Measurements from ENCODE around the gene ELF3. TPM values are rescaled to one million over a fixed set of nuclear protein-coding genes. Genes with fewer than 3 reads are reported as not detected.

The ELF3 gene
- total and polyA plus RNA-seq, 2 of the 13 experiments (the other 11 are each of a cell fraction or from before 2014, with no cell fraction given): 11.5 to 55.1 TPM

DNA sequence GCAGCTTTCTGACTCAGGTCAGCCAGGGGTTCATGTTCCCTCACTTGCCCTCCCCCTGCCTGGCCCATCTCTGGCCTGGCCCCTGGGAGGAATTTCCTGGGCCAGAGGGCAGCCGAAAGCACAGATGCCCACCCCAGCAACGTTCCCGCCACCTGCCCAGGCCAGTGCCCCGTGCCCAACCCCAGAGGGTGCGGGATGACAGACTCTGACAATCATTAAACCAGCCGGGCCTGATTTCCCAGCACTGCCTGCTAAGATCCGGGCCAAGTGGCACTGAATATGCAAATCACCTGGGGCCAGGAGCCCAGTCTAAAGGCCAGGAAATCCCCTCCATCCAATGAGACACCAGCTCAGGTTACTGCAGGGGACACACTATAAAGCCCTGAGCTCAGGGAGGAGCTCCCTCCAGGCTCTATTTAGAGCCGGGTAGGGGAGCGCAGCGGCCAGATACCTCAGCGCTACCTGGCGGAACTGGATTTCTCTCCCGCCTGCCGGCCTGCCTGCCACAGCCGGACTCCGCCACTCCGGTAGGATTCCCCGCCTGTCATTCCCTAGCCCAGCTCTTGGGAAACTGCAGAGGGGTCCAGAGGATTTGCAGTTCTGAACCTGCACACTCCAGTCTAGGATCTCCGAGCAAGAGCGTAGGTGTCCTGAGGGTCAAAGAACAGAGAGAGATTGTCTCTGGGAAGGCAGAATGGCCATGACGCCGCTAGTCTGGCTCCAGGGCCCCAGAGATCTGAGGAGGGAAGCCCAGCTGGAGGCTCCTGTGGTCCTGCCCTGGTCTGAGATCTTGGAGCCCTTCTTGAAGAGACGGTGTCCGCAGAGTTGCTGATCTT lies at the start of gene ELF3 (continued):
- TF ChIP-seq CENPX (CRISPR knock-in tag; IDR thresholded peaks at IDR 0.05) (no peak), TBP (CRISPR knock-in tag; IDR thresholded peaks at IDR 0.05) (no peak), ZBTB7B (CRISPR knock-in tag; IDR thresholded peaks at IDR 0.05) (no peak; the same call in 1 of the 2 replicates), ZNF773 (CRISPR knock-in tag; IDR thresholded peaks at IDR 0.05; ENCODE audit: borderline replicate concordance) (no peak), ZNF530 (CRISPR knock-in tag; IDR thresholded peaks at IDR 0.05; ENCODE audit: low read depth) (no peak), RFX5 (IDR thresholded peaks at IDR 0.05; ENCODE audit: low read depth, low read length) (no peak; the same call in 1 of the 2 replicates), MEIS2 (CRISPR knock-in tag; IDR thresholded peaks at IDR 0.05) (no peak), ZNF761 (CRISPR knock-in tag; conservative IDR thresholded peaks at IDR 0.05) (no peak), ZNF850 (CRISPR knock-in tag; conservative IDR thresholded peaks at IDR 0.05) (no peak; the same call in 1 of the 2 replicates), ELF4 (CRISPR knock-in tag; IDR thresholded peaks at IDR 0.05; ENCODE audit: borderline replicate concordance) (no peak), KDM5B (CRISPR knock-in tag; IDR thresholded peaks at IDR 0.05; ENCODE audit: borderline replicate concordance) (peak; percentile 74; the same call in 1 of the 2 replicates), KAT8 (CRISPR knock-in tag; IDR thresholded peaks at IDR 0.05) (peak; percentile 84), HDAC1 (CRISPR knock-in tag; IDR thresholded peaks at IDR 0.05) (peak; percentile 54), ZFX (CRISPR knock-in tag; IDR thresholded peaks at IDR 0.05; ENCODE audit: low read depth) (peak; percentile 82), RAD21 (CRISPR knock-in tag; IDR thresholded peaks at IDR 0.05) (no peak; the same call in 1 of the 2 replicates), ZNF30 (CRISPR knock-in tag; IDR thresholded peaks at IDR 0.05) (no peak), PTBP1 (IDR thresholded peaks at IDR 0.05; ENCODE audit: low read depth, low read length, poor library complexity, severe bottlenecking) (no peak)
- TF ChIP-seq, protein P1, sequence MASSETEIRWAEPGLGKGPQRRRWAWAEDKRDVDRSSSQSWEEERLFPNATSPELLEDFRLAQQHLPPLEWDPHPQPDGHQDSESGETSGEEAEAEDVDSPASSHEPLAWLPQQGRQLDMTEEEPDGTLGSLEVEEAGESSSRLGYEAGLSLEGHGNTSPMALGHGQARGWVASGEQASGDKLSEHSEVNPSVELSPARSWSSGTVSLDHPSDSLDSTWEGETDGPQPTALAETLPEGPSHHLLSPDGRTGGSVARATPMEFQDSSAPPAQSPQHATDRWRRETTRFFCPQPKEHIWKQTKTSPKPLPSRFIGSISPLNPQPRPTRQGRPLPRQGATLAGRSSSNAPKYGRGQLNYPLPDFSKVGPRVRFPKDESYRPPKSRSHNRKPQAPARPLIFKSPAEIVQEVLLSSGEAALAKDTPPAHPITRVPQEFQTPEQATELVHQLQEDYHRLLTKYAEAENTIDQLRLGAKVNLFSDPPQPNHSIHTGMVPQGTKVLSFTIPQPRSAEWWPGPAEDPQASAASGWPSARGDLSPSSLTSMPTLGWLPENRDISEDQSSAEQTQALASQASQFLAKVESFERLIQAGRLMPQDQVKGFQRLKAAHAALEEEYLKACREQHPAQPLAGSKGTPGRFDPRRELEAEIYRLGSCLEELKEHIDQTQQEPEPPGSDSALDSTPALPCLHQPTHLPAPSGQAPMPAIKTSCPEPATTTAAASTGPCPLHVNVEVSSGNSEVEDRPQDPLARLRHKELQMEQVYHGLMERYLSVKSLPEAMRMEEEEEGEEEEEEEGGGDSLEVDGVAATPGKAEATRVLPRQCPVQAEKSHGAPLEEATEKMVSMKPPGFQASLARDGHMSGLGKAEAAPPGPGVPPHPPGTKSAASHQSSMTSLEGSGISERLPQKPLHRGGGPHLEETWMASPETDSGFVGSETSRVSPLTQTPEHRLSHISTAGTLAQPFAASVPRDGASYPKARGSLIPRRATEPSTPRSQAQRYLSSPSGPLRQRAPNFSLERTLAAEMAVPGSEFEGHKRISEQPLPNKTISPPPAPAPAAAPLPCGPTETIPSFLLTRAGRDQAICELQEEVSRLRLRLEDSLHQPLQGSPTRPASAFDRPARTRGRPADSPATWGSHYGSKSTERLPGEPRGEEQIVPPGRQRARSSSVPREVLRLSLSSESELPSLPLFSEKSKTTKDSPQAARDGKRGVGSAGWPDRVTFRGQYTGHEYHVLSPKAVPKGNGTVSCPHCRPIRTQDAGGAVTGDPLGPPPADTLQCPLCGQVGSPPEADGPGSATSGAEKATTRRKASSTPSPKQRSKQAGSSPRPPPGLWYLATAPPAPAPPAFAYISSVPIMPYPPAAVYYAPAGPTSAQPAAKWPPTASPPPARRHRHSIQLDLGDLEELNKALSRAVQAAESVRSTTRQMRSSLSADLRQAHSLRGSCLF (CRISPR knock-in tag; IDR thresholded peaks at IDR 0.05; ENCODE audit: borderline replicate concordance): no peak
- TF ChIP-seq, protein P2, sequence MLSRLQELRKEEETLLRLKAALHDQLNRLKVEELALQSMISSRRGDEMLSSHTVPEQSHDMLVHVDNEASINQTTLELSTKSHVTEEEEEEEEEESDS (CRISPR knock-in tag; IDR thresholded peaks at IDR 0.05; ENCODE audit: borderline replicate concordance): no peak
- TF ChIP-seq, protein P3, sequence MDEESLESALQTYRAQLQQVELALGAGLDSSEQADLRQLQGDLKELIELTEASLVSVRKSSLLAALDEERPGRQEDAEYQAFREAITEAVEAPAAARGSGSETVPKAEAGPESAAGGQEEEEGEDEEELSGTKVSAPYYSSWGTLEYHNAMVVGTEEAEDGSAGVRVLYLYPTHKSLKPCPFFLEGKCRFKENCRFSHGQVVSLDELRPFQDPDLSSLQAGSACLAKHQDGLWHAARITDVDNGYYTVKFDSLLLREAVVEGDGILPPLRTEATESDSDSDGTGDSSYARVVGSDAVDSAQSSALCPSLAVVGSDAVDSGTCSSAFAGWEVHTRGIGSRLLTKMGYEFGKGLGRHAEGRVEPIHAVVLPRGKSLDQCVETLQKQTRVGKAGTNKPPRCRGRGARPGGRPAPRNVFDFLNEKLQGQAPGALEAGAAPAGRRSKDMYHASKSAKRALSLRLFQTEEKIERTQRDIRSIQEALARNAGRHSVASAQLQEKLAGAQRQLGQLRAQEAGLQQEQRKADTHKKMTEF (CRISPR knock-in tag; IDR thresholded peaks at IDR 0.05): peak; percentile 67
- TF ChIP-seq, protein P4, sequence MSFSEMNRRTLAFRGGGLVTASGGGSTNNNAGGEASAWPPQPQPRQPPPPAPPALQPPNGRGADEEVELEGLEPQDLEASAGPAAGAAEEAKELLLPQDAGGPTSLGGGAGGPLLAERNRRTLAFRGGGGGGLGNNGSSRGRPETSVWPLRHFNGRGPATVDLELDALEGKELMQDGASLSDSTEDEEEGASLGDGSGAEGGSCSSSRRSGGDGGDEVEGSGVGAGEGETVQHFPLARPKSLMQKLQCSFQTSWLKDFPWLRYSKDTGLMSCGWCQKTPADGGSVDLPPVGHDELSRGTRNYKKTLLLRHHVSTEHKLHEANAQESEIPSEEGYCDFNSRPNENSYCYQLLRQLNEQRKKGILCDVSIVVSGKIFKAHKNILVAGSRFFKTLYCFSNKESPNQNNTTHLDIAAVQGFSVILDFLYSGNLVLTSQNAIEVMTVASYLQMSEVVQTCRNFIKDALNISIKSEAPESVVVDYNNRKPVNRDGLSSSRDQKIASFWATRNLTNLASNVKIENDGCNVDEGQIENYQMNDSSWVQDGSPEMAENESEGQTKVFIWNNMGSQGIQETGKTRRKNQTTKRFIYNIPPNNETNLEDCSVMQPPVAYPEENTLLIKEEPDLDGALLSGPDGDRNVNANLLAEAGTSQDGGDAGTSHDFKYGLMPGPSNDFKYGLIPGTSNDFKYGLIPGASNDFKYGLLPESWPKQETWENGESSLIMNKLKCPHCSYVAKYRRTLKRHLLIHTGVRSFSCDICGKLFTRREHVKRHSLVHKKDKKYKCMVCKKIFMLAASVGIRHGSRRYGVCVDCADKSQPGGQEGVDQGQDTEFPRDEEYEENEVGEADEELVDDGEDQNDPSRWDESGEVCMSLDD (CRISPR knock-in tag; IDR thresholded peaks at IDR 0.05; ENCODE audit: borderline replicate concordance): no peak
